Thoracic aorta (tissue), 2 donors: ENCODE results near the gene MUL1. TPM values are rescaled to one million over a fixed set of nuclear protein-coding genes. Genes with fewer than 3 reads are reported as not detected.

Source experiments
- ATAC-seq: fragments of 150-250 bp; one replicate; pipeline ENCODE4 v1.8.0; 2017; ENCODE audit warnings: low read depth; ENCODE audit not compliant: insufficient number of reproducible peaks, low FRiP score
- DNase-seq: peaks from one replicate; pipeline ENCODE4 v3.0.0-alpha.2; 2020; ENCODE audit warnings: low spot score
- H3K27ac ChIP-seq, 2 donors: fragments of 200-600 bp; sonication (generic); 1 replicate in 1 of 2; 2 replicates in 1 of 2; pipeline ENCODE4 v1.5.1; 2016; ENCODE audit warnings: mild to moderate bottlenecking in 2 of 2, moderate library complexity in 2 of 2
- H3K27me3 ChIP-seq: fragments of 200-600 bp; sonication (generic); replicated peaks from 2 replicates; pipeline ENCODE4 v1.6.0; 2016; ENCODE audit warnings: mild to moderate bottlenecking; ENCODE audit not compliant: insufficient read depth
- H3K36me3 ChIP-seq: fragments of 200-600 bp; sonication (generic); one replicate; pipeline ENCODE4 v1.5.1; 2016
- H3K4me1 ChIP-seq, 2 donors: fragments of 200-600 bp; sonication (generic); 1 replicate in 1 of 2; 2 replicates in 1 of 2; pipeline versions ENCODE4 v1.5.1 to v1.6.0; 2016; ENCODE audit warnings: low read depth in 2 of 2, mild to moderate bottlenecking in 1 of 2; ENCODE audit not compliant: control insufficient read depth in 1 of 2
- H3K4me3 ChIP-seq: fragments of 200-600 bp; sonication (generic); 2 replicates; pipeline ENCODE4 v1.5.1; 2016; ENCODE audit warnings: mild to moderate bottlenecking
- H3K9me3 ChIP-seq: fragments of 200-600 bp; sonication (generic); 2 replicates; pipeline ENCODE4 v1.5.1; 2016
- CTCF ChIP-seq: fragments of 200-600 bp; sonication (generic); IDR thresholded peaks from one replicate; pipeline ENCODE4 v1.5.1; 2019; ENCODE audit warnings: antibody characterized with exemption
- total RNA-seq, 2 donors: library from RNA; depleted of rRNA; stranded (reverse); fragments of >200 nt; gene quantifications; one replicate each; pipeline versions ENCODE4 v1.1.0 to v1.2.3, GENCODE V29; 2016

The MUL1 gene
- total RNA-seq, 2 donors from 2014 or later = 27.2 to 41.8 TPM

- TF ChIP-seq CTCF = no peak
- H3K27me3 ChIP-seq = no peaks in the 10 kb centered on the region
- no peaks in the 10 kb centered on the region for H3K36me3 ChIP-seq
- ATAC-seq (no peak), DNase-seq (no peak)
- no peak overlapping the region for H3K27ac ChIP-seq
- H3K4me3 ChIP-seq = no peak overlapping the region
- H3K9me3 ChIP-seq = no peaks in the 10 kb centered on the region
- no peaks in the 10 kb centered on the region for H3K4me1 ChIP-seq
These were observed 44.4 kb downstream of the MUL1 start for GRCh38 chr1:20463502-20463901.

- DNase-seq = no peak
These were observed 45.6 kb downstream of the MUL1 start for GRCh38 chr1:20462397-20462796.

GRCh38 chr1:20458717-20459116 is 49.2 kb downstream of the MUL1 start:
- no peak for TF ChIP-seq CTCF
- Histone ChIP-seq H3K27ac (no peak overlapping the region), H3K4me1 (no peaks in the 10 kb centered on the region), H3K36me3 (no peaks in the 10 kb centered on the region), H3K27me3 (no peaks in the 10 kb centered on the region), H3K4me3 (no peak overlapping the region), H3K9me3 (no peaks in the 10 kb centered on the region)
- DNase-seq (no peak), ATAC-seq (no peak)

More at GRCh38 chr1:20462397-20462796, 45.6 kb downstream of the MUL1 start:
- no peak overlapping the region for H3K27ac ChIP-seq
- H3K4me3 ChIP-seq = no peak overlapping the region
- no peaks in the 10 kb centered on the region for H3K9me3 ChIP-seq
- TF ChIP-seq CTCF = no peak
- H3K36me3 ChIP-seq = no peaks in the 10 kb centered on the region
- ATAC-seq = no peak
- no peaks in the 10 kb centered on the region for H3K27me3 ChIP-seq
- H3K4me1 ChIP-seq = no peaks in the 10 kb centered on the region

GRCh38 chr1:20454004-20454403 is 53.9 kb downstream of the MUL1 start:
- H3K27me3 ChIP-seq = no peaks in the 10 kb centered on the region
- TF ChIP-seq CTCF = no peak
- no peak for DNase-seq
- H3K4me3 ChIP-seq = no peak overlapping the region
- no peak for ATAC-seq
- no peak overlapping the region for H3K27ac ChIP-seq
- no peaks in the 10 kb centered on the region for H3K9me3 ChIP-seq
- H3K4me1 ChIP-seq = no peaks in the 10 kb centered on the region
- H3K36me3 ChIP-seq = no peaks in the 10 kb centered on the region

GRCh38 chr1:20449735-20450311 is 58.1 kb downstream of the MUL1 start:
- no peak for TF ChIP-seq CTCF
- DNase-seq (no peak), ATAC-seq (no peak)
- H3K9me3 ChIP-seq = no peaks in the 10 kb centered on the region
- H3K4me1 ChIP-seq = no peaks in the 10 kb centered on the region
- H3K4me3 ChIP-seq = no peak overlapping the region
- no peaks in the 10 kb centered on the region for H3K36me3 ChIP-seq
- H3K27ac ChIP-seq = no peak overlapping the region
- no peaks in the 10 kb centered on the region for H3K27me3 ChIP-seq

Other genes starting within 250 kb of the MUL1 start
- not detected for gene VWA5B1, start 217.3 kb downstream of the MUL1 start, total RNA-seq
- gene CAMK2N1, start 21.9 kb downstream of the MUL1 start, total RNA-seq = 10 to 100 TPM in 1 of 2 donors, 1 to 10 TPM in 1; 7.3 to 15.9 TPM
- gene FAM43B, start 44.4 kb upstream of the MUL1 start, total RNA-seq = 1 to 10 TPM in 1 of 2 donors, under 1 TPM in 1; 0.27 to 3.0 TPM
- 1 to 10 TPM in 1 of 2 donors, under 1 TPM in 1; 0.92 to 3.0 TPM for gene CDA, start 80.9 kb upstream of the MUL1 start, total RNA-seq
- gene PINK1, start 125.3 kb upstream of the MUL1 start, total RNA-seq = 100 to 1,000 TPM in 1 of 2 donors, 10 to 100 TPM in 1; 88.4 to 140 TPM
- gene DDOST, start 153.2 kb upstream of the MUL1 start, total RNA-seq = 100 to 1,000 TPM; 138 to 160 TPM
- gene KIF17, start 209.9 kb upstream of the MUL1 start, total RNA-seq = 1 to 10 TPM in 1 of 2 donors, under 1 TPM in 1; 0.68 to 3.2 TPM
- gene SH2D5, start 224.6 kb upstream of the MUL1 start, total RNA-seq = under 1 TPM in 1 of 2 donors, not detected in 1; 0.41 TPM